ENCODE results near the gene ARID5A.

Gene ARID5A

GRCh38 chr2:96502891-96503636 is 33.5 kb upstream of the ARID5A start:
- no peaks in the 10 kb centered on the region for H3K9me3 ChIP-seq (ENCODE audit: severe bottlenecking)

GRCh38 chr2:96503637-96504243 is 32.8 kb upstream of the ARID5A start:
- DNase-seq (ENCODE audit: low spot score) (no peak), ATAC-seq (ENCODE audit: low read depth) (no peak)
- no peaks in the 10 kb centered on the region for H3K36me3 ChIP-seq (ENCODE audit: low read depth)
- TF ChIP-seq CTCF (IDR thresholded peaks at IDR 0.05; ENCODE audit: poor library complexity, severe bottlenecking), result no peak
- no peaks in the 10 kb centered on the region for H3K27me3 ChIP-seq (ENCODE audit: insufficient read depth, poor library complexity, severe bottlenecking)
- no peak overlapping the region for H3K27ac ChIP-seq (ENCODE audit: poor library complexity, severe bottlenecking)
- H3K4me1 ChIP-seq (ENCODE audit: insufficient read depth, poor library complexity, severe bottlenecking), result peaks cover 8% of the 10 kb centered on the region
- H3K9me3 ChIP-seq (ENCODE audit: severe bottlenecking), result no peaks in the 10 kb centered on the region
- H3K4me3 ChIP-seq (ENCODE audit: severe bottlenecking), result no peak overlapping the region

More at GRCh38 chr2:96502891-96503636, 33.5 kb upstream of the ARID5A start:
- Histone ChIP-seq H3K4me3 (ENCODE audit: severe bottlenecking) (no peak overlapping the region), H3K36me3 (ENCODE audit: low read depth) (no peaks in the 10 kb centered on the region), H3K27ac (ENCODE audit: poor library complexity, severe bottlenecking) (no peak overlapping the region), H3K27me3 (ENCODE audit: insufficient read depth, poor library complexity, severe bottlenecking) (no peaks in the 10 kb centered on the region), H3K4me1 (ENCODE audit: insufficient read depth, poor library complexity, severe bottlenecking) (peaks cover 8% of the 10 kb centered on the region)
- no peak for TF ChIP-seq CTCF (IDR thresholded peaks at IDR 0.05; ENCODE audit: poor library complexity, severe bottlenecking)
- no peak for DNase-seq (ENCODE audit: low spot score)
- ATAC-seq (ENCODE audit: low read depth), result no peak

GRCh38 chr2:96505231-96505889 is 31.2 kb upstream of the ARID5A start, which contains the start of gene NEURL3:
NEURL3 (minus strand) TSS chr2:96505357; CDS start chr2:96505286, 71 bp downstream.
- ATAC-seq (ENCODE audit: low read depth) (peak; percentile 84), DNase-seq (ENCODE audit: low spot score) (no peak)

GRCh38 chr2:96506016-96506906 is 30.3 kb upstream of the ARID5A start:
- Histone ChIP-seq H3K4me1 (ENCODE audit: insufficient read depth, poor library complexity, severe bottlenecking) (peaks cover 8% of the 10 kb centered on the region), H3K27me3 (ENCODE audit: insufficient read depth, poor library complexity, severe bottlenecking) (no peaks in the 10 kb centered on the region), H3K27ac (ENCODE audit: poor library complexity, severe bottlenecking) (no peak overlapping the region), H3K4me3 (ENCODE audit: severe bottlenecking) (no peak overlapping the region), H3K36me3 (ENCODE audit: low read depth) (no peaks in the 10 kb centered on the region), H3K9me3 (ENCODE audit: severe bottlenecking) (no peaks in the 10 kb centered on the region)
- no peak for TF ChIP-seq CTCF (IDR thresholded peaks at IDR 0.05; ENCODE audit: poor library complexity, severe bottlenecking)
- ATAC-seq (ENCODE audit: low read depth) (no peak), DNase-seq (ENCODE audit: low spot score) (no peak)

More at GRCh38 chr2:96505231-96505889, 31.2 kb upstream of the ARID5A start, which contains the start of gene NEURL3:
- Histone ChIP-seq H3K27me3 (ENCODE audit: insufficient read depth, poor library complexity, severe bottlenecking) (no peaks in the 10 kb centered on the region), H3K4me3 (ENCODE audit: severe bottlenecking) (no peak within 1 kb of the TSS), H3K9me3 (ENCODE audit: severe bottlenecking) (no peaks in the 10 kb centered on the region), H3K36me3 (ENCODE audit: low read depth) (no peaks in the 10 kb centered on the region), H3K4me1 (ENCODE audit: insufficient read depth, poor library complexity, severe bottlenecking) (peaks cover 8% of the 10 kb centered on the region), H3K27ac (ENCODE audit: poor library complexity, severe bottlenecking) (no peak within 1 kb of the TSS)
- no peak for TF ChIP-seq CTCF (IDR thresholded peaks at IDR 0.05; ENCODE audit: poor library complexity, severe bottlenecking)
